A673 (cell line): ENCODE data around the gene MOB2. TPM values are rescaled to one million over a fixed set of nuclear protein-coding genes. Genes with fewer than 3 reads are reported as not detected.

Experiments
- BruUV-seq: library from RNA; stranded (reverse); fragments of 400-500 nt; replicated peaks from 2 replicates; lab custom pipeline; 2021; lab: Mats Ljungman, UMichigan
- CTCF ChIA-PET: fragments of 300-600 bp; sonication (Branson Sonifier 250); formaldehyde crosslinking; loops from one replicate; lab custom pipeline; 2022; ENCODE audit warnings: antibody characterized with exemption; lab: Charles Lee
- POLR2A ChIA-PET: fragments of 300-600 bp; sonication (Branson Sonifier 250); formaldehyde crosslinking; loops from one replicate; lab custom pipeline; 2022; ENCODE audit warnings: antibody characterized with exemption; ENCODE audit not compliant: low non-redundant PET; lab: Charles Lee
- DNase-seq: peaks from one replicate; pipeline ENCODE4 v3.0.0-alpha.2; 2015; ENCODE audit warnings: low spot score
- H3K27ac ChIP-seq: fragments of 200-600 bp; sonication (generic); 2 replicates; pipeline ENCODE4 v1.5.1; 2016; ENCODE audit warnings: mixed run types, low read depth, mild to moderate bottlenecking, mixed read lengths, antibody characterized with exemption, low read length; ENCODE audit not compliant: poor library complexity, severe bottlenecking
- H3K27me3 ChIP-seq: fragments of 200-600 bp; sonication (generic); replicated peaks from 2 replicates; pipeline ENCODE4 v1.6.1; 2017; ENCODE audit warnings: mixed run types, low read depth, mild to moderate bottlenecking, mixed read lengths, antibody characterized with exemption, low read length; ENCODE audit not compliant: insufficient read depth, poor library complexity
- H3K36me3 ChIP-seq: fragments of 200-600 bp; sonication (generic); 2 replicates; pipeline ENCODE4 v1.6.1; 2016; ENCODE audit warnings: mixed run types, mild to moderate bottlenecking, mixed read lengths, antibody characterized with exemption, low read length; ENCODE audit not compliant: insufficient read depth, poor library complexity, severe bottlenecking
- H3K4me1 ChIP-seq: fragments of 200-600 bp; sonication (generic); 2 replicates; pipeline ENCODE4 v1.6.1; 2017; ENCODE audit warnings: mixed run types, mild to moderate bottlenecking, mixed read lengths, antibody characterized with exemption, low read length; ENCODE audit not compliant: insufficient read depth, poor library complexity, severe bottlenecking
- H3K4me3 ChIP-seq: fragments of 200-600 bp; sonication (generic); 2 replicates; pipeline ENCODE4 v1.5.1; 2016; ENCODE audit warnings: low read depth, mixed run types, mild to moderate bottlenecking, mixed read lengths, low read length; ENCODE audit not compliant: poor library complexity, severe bottlenecking
- H3K9me3 ChIP-seq: fragments of 200-600 bp; sonication (generic); 2 replicates; pipeline ENCODE4 v1.6.1; 2016; ENCODE audit warnings: mixed run types, low read depth, mild to moderate bottlenecking, mixed read lengths, antibody characterized with exemption, low read length; ENCODE audit not compliant: poor library complexity, severe bottlenecking
- EZH2 ChIP-seq: fragments of 200-600 bp; sonication (generic); IDR thresholded peaks from 2 replicates; pipeline ENCODE4 v1.6.1; 2017; ENCODE audit warnings: borderline replicate concordance, low read depth, mild to moderate bottlenecking, mixed read lengths, antibody characterized with exemption, low read length; ENCODE audit not compliant: poor library complexity, severe bottlenecking
- intact Hi-C: fragments of 100-400 bp; cut with micrococcal nuclease; formaldehyde crosslinking; loops from one replicate; pipeline ENCODE4 v1.10.0; 2022; ENCODE audit not compliant: unreplicated experiment
- total RNA-seq: library from RNA; stranded (reverse); gene quantifications from 2 replicates; pipeline ENCODE4 v1.2.3, GENCODE V29; 2021
- TF ChIP-seq, protein P1 (sequence below): fragments of 300-800, 200-600 bp; sonication (generic); conservative IDR thresholded peaks from 2 replicates; pipeline ENCODE4 v1.5.1; 2017; ENCODE audit warnings: low read depth, mild to moderate bottlenecking, antibody characterized with exemption, low read length, moderate library complexity, mixed read lengths

MOB2 gene
- total RNA-seq, 1 experiment from 2014 or later: 14.7 TPM

DNA sequence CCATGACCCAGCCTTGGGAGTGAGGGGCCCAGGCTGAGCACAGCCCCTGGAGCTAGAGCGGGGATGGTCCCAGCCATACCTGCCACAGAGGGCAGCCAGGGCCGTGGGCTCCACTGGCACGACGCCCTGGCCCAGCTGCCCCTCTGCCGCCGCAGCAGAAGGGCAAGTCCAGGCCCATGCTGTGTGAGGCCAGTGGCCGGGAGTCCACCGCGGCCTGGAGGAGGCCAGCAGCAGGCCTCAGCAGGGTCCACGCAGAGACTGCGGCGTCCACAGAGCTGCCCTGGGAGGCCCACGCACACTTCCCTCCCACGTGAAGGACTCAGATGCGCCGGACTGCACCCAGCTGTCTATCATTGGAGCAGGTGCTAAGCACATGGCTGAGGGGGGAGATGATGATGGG, 23.5 kb downstream of the MOB2 start:
- Histone ChIP-seq H3K4me1 (no peaks in the 10 kb centered on the region), H3K36me3 (no peaks in the 10 kb centered on the region), H3K27me3 (no peaks in the 10 kb centered on the region), H3K4me3 (no peak overlapping the region), H3K27ac (no peak overlapping the region), H3K9me3 (no peaks in the 10 kb centered on the region)
- TF ChIP-seq, protein P1, sequence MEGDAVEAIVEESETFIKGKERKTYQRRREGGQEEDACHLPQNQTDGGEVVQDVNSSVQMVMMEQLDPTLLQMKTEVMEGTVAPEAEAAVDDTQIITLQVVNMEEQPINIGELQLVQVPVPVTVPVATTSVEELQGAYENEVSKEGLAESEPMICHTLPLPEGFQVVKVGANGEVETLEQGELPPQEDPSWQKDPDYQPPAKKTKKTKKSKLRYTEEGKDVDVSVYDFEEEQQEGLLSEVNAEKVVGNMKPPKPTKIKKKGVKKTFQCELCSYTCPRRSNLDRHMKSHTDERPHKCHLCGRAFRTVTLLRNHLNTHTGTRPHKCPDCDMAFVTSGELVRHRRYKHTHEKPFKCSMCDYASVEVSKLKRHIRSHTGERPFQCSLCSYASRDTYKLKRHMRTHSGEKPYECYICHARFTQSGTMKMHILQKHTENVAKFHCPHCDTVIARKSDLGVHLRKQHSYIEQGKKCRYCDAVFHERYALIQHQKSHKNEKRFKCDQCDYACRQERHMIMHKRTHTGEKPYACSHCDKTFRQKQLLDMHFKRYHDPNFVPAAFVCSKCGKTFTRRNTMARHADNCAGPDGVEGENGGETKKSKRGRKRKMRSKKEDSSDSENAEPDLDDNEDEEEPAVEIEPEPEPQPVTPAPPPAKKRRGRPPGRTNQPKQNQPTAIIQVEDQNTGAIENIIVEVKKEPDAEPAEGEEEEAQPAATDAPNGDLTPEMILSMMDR: no peak
- TF ChIP-seq EZH2: no peak
- intact Hi-C loops: no loop called here
- DNase-seq: no peak
- CTCF ChIA-PET: no interaction called here
- POLR2A ChIA-PET: no interaction called here
- BruUV-seq: no TSS peak

DNA sequence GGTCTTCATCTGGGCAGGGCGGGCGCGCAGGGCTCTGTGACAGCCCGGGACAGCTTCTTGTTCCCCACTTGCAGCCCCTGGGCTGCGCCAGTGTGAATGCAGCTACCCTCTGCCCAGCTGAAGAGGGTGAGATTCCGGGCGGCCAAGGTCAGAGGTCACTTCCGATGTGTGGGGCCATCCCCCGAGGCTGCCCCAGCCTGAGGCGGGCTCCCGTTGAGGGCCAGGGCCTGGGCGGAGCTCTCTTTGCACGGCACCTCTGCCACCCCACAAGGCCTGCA, 23.9 kb downstream of the MOB2 start:
- BruUV-seq: no TSS peak
- no peaks in the 10 kb centered on the region for H3K27me3 ChIP-seq
- H3K4me3 ChIP-seq: no peak overlapping the region
- H3K27ac ChIP-seq: no peak overlapping the region
- ChIA-PET CTCF (no interaction called here), POLR2A (no interaction called here)
- no peaks in the 10 kb centered on the region for H3K9me3 ChIP-seq
- no peaks in the 10 kb centered on the region for H3K36me3 ChIP-seq
- intact Hi-C loops: no loop called here
- H3K4me1 ChIP-seq: no peaks in the 10 kb centered on the region
- TF ChIP-seq, protein P1: no peak
- no peak for TF ChIP-seq EZH2
- no peak for DNase-seq

GRCh38 chr11:1461826-1462697, 24.5 kb downstream of the MOB2 start:
- no peaks in the 10 kb centered on the region for H3K36me3 ChIP-seq
- TF ChIP-seq, protein P1: no peak
- no peak for TF ChIP-seq EZH2
- H3K27me3 ChIP-seq: no peaks in the 10 kb centered on the region
- no peak for DNase-seq
- BruUV-seq: no TSS peak
- ChIA-PET POLR2A (no interaction called here), CTCF (no interaction called here)
- no peak overlapping the region for H3K27ac ChIP-seq
- no peaks in the 10 kb centered on the region for H3K4me1 ChIP-seq
- no peaks in the 10 kb centered on the region for H3K9me3 ChIP-seq
- intact Hi-C loops: no loop called here
- H3K4me3 ChIP-seq: no peak overlapping the region
